ENCODE measurements around the gene PRPSAP1.

Gene PRPSAP1

DNA sequence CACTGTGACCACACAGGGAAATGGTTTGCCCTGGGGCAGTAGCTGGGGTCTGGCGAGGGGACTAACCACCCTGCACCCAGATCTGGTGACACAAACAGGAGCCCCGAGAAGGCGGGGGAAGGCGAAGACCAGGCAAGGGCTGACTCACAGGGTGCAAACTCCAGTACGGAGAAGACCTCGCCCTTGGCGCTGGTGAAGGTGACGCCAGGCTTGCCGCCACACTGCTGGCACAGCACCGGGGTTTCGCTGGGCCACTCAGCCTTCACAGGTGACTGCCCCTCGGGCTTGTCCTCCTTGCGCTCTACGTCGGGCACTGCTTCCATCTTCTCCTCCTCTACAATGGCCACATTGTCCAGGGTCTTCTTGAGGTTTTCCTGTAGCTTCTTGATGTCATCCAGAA is 42.3 kb upstream of the PRPSAP1 start:
- H3K4me3 ChIP-seq (replicated peaks; ENCODE audit: low read depth, low read length): no peak overlapping the region
- DNase-seq (ENCODE audit: low read depth): no peak
- no peak for TF ChIP-seq CTCF (IDR thresholded peaks at IDR 0.05; ENCODE audit: low read length, missing control alignments)

- DNase-seq (ENCODE audit: low read depth): no peak
- TF ChIP-seq CTCF (IDR thresholded peaks at IDR 0.05; ENCODE audit: low read length, missing control alignments): no peak
- H3K4me3 ChIP-seq (replicated peaks; ENCODE audit: low read depth, low read length): no peak overlapping the region
These were observed 40.5 kb upstream of the PRPSAP1 start for GRCh38 chr17:76394166-76394565.

GRCh38 chr17:76391200-76391715 is 37.5 kb upstream of the PRPSAP1 start:
- no peak for TF ChIP-seq CTCF (IDR thresholded peaks at IDR 0.05; ENCODE audit: low read length, missing control alignments)
- DNase-seq (ENCODE audit: low read depth): no peak
- H3K4me3 ChIP-seq (replicated peaks; ENCODE audit: low read depth, low read length): no peak overlapping the region

DNA sequence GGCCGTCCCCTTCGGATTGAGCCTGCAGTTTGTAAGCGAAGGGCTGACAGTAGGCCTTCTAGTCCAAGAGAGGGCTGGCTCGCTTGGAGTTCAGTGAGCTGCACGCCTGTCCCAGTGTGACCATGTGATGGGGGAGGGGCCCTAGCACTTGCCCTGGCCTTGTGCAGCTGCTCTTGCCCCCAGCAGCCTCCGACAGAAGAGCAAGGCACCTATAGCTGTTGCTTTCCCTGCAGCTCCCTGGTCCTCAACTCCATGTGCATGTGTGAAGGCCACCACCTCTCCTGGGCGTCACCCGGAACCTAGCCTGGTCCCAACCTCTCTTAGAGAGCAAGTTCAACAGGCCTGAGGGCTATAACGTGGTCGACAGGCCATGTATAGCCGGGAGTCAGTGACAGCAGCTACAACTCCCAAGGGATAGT is 36.3 kb upstream of the PRPSAP1 start:
- no peak for TF ChIP-seq CTCF (IDR thresholded peaks at IDR 0.05; ENCODE audit: low read length, missing control alignments)
- no peak overlapping the region for H3K4me3 ChIP-seq (replicated peaks; ENCODE audit: low read depth, low read length)
- no peak for DNase-seq (ENCODE audit: low read depth)

DNA sequence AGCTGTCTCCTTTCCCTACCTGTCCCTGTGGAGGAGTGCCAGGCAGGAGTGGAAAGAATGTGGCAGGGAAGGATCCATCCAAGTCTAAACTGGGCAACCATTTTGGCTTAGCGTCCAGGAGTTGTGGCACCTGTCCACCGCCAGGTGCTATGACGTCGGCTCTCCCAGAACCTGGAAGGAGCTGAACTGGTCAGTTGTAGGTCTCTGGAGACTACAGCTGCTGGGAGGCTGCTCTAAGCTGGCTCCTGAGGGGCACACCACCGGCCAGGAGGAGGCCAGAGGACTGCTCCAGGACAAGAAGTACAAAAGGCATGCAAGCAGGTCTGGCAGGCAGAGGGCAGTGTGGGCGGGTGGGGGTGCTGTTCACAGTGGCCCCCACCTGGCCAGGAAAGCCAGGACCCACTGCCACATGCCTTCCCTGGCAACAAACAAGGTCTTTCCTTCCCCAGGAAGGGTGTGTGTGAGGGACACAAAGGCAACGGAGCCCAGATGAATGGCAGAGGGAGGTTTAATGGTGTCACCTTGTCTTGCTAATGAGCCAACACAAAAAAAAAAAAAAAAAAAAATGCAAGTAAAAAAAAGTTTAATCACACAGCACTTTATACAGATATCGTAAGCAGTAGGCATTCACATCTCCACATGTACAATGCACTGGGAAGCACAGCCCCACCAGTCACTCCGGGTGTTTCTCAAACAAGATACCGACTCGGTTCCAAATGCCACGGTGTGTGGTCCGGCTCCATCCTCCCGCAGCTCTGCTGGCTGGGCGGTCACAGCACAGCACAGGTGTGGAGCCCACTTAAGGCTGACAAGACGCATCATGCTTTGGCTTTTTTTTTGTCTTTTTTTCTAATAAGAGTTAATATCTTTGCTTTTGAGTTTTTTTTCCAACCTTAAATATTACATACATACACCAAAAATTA is 35.5 kb upstream of the PRPSAP1 start:
- no peak for DNase-seq (ENCODE audit: low read depth)
- peak; percentile 10 for TF ChIP-seq CTCF (IDR thresholded peaks at IDR 0.05; ENCODE audit: low read length, missing control alignments)
- no peak overlapping the region for H3K4me3 ChIP-seq (replicated peaks; ENCODE audit: low read depth, low read length)

DNA sequence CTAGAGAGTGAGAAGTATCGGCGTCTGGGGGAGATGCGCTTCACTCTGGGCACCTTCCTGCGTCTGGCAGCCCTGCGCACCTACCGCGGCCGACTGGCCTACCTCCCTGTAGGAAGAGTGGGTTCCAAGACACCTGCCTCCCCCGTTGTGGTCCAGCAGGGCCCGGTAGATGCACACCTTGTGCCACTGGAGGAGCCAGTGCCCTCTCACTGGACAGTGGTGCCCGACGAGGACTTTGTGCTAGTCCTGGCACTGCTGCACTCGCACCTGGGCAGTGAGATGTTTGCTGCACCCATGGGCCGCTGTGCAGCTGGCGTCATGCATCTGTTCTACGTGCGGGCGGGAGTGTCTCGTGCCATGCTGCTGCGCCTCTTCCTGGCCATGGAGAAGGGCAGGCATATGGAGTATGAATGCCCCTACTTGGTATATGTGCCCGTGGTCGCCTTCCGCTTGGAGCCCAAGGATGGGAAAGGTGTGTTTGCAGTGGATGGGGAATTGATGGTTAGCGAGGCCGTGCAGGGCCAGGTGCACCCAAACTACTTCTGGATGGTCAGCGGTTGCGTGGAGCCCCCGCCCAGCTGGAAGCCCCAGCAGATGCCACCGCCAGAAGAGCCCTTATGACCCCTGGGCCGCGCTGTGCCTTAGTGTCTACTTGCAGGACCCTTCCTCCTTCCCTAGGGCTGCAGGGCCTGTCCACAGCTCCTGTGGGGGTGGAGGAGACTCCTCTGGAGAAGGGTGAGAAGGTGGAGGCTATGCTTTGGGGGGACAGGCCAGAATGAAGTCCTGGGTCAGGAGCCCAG is 33.5 kb upstream of the PRPSAP1 start:
- DNase-seq (ENCODE audit: low read depth): no peak
- no peak for TF ChIP-seq CTCF (IDR thresholded peaks at IDR 0.05; ENCODE audit: low read length, missing control alignments)
- H3K4me3 ChIP-seq (replicated peaks; ENCODE audit: low read depth, low read length): no peak overlapping the region
